K562 (cell line): Measurements from ENCODE around the gene SERPINB3. TPM values are rescaled to one million over a fixed set of nuclear protein-coding genes. Genes with fewer than 3 reads are reported as not detected.

Experiments used
- CEBPB ChIP-seq: fragments of 450-650 bp; IDR thresholded peaks from 2 replicates; pipeline ENCODE4 v1.6.1; 2016; ENCODE audit warnings: missing genetic modification characterization, missing compliant biosample characterization
- POLR2AphosphoS5 ChIP-seq: IDR thresholded peaks from 2 replicates; pipeline ENCODE4 v1.6.1; 2011; ENCODE audit warnings: mild to moderate bottlenecking, low read depth, low read length, moderate library complexity; ENCODE audit not compliant: control insufficient read depth, insufficient read depth
- POLR2H ChIP-seq: IDR thresholded peaks from 2 replicates; pipeline ENCODE4 v1.6.1; 2016; ENCODE audit warnings: missing genetic modification characterization, low read depth, mild to moderate bottlenecking, control low read depth, missing compliant biosample characterization, moderate library complexity
- ZFP1 ChIP-seq: fragments of 450-650 bp; formaldehyde crosslinking; IDR thresholded peaks from 2 replicates; pipeline ENCODE4 v1.4.0; 2020; ENCODE audit warnings: mild to moderate bottlenecking, mixed read lengths
- ZKSCAN1 ChIP-seq: fragments of 150-350 bp; IDR thresholded peaks from 2 replicates; pipeline ENCODE4 v1.6.1; 2016; ENCODE audit warnings: low read depth, low read length
- ZNF124 ChIP-seq: sonication (generic); formaldehyde crosslinking; IDR thresholded peaks from 2 replicates; pipeline ENCODE4 v1.8.1; 2022; ENCODE audit warnings: missing genetic modification reagents
- polyA plus RNA-seq, 8 experiments: library from polyadenylated mRNA; depleted of rRNA in 4 of 8; stranded (reverse) in 5 of 8; unstranded in 3 of 8; fragments of >200 nt; fragmentation: Nextera tagmentation in 2 of 8; fragmentation: Illumina TruSeq in 1 of 8; extraction: Ambion mirVana in 2 of 8; extraction: Trizol in 1 of 8; gene quantifications; 2 replicates each; pipeline versions ENCODE4 v1.2.1 to v1.2.3, GENCODE V29; 2011 to 2014; ENCODE audit warnings: inconsistent platforms in 1 of 8, missing spikeins in 1 of 8
- total RNA-seq, 7 experiments: library from RNA; depleted of rRNA in 6 of 7; stranded (reverse); fragments of >200 nt in 6 of 7; fragmentation: Illumina TruSeq in 2 of 7; extraction: Trizol in 2 of 7; gene quantifications; 2 replicates each; pipeline versions ENCODE4 v1.2.1 to v1.2.3, GENCODE V29; 2011 to 2021; ENCODE audit warnings: low replicate concordance in 1 of 7
- TF ChIP-seq, protein P1 (sequence below): fragments of 200-600 bp; sonication (generic); IDR thresholded peaks from one replicate; pipeline ENCODE4 v1.6.1; 2012; ENCODE audit warnings: mild to moderate bottlenecking, low read depth, low read length, inconsistent platforms

The SERPINB3 gene
- total and polyA plus RNA-seq, 9 of the 15 experiments (the other 6 are each of a cell fraction or from before 2014, with no cell fraction given): not detected

DNA sequence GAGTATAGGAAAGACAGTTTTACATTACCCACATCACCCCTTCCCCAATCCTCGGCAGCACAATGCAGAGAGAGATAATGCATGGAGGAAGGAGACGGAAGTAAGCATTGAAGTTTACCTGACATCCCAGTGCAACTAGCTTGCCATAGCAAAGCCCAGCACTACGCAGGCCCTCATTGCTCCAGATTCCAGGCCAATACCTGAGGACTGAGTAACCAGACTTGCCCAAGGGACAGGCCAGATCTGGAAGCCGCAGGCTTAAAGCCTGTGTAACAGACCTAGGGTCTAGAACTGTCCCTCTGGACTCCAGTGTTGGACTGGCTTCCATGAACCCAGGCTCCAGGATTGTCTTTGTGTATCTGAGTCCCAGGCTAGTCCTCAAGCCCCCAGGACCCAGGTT is 35.3 kb downstream of the SERPINB3 start (continued):
- TF ChIP-seq, protein P1, sequence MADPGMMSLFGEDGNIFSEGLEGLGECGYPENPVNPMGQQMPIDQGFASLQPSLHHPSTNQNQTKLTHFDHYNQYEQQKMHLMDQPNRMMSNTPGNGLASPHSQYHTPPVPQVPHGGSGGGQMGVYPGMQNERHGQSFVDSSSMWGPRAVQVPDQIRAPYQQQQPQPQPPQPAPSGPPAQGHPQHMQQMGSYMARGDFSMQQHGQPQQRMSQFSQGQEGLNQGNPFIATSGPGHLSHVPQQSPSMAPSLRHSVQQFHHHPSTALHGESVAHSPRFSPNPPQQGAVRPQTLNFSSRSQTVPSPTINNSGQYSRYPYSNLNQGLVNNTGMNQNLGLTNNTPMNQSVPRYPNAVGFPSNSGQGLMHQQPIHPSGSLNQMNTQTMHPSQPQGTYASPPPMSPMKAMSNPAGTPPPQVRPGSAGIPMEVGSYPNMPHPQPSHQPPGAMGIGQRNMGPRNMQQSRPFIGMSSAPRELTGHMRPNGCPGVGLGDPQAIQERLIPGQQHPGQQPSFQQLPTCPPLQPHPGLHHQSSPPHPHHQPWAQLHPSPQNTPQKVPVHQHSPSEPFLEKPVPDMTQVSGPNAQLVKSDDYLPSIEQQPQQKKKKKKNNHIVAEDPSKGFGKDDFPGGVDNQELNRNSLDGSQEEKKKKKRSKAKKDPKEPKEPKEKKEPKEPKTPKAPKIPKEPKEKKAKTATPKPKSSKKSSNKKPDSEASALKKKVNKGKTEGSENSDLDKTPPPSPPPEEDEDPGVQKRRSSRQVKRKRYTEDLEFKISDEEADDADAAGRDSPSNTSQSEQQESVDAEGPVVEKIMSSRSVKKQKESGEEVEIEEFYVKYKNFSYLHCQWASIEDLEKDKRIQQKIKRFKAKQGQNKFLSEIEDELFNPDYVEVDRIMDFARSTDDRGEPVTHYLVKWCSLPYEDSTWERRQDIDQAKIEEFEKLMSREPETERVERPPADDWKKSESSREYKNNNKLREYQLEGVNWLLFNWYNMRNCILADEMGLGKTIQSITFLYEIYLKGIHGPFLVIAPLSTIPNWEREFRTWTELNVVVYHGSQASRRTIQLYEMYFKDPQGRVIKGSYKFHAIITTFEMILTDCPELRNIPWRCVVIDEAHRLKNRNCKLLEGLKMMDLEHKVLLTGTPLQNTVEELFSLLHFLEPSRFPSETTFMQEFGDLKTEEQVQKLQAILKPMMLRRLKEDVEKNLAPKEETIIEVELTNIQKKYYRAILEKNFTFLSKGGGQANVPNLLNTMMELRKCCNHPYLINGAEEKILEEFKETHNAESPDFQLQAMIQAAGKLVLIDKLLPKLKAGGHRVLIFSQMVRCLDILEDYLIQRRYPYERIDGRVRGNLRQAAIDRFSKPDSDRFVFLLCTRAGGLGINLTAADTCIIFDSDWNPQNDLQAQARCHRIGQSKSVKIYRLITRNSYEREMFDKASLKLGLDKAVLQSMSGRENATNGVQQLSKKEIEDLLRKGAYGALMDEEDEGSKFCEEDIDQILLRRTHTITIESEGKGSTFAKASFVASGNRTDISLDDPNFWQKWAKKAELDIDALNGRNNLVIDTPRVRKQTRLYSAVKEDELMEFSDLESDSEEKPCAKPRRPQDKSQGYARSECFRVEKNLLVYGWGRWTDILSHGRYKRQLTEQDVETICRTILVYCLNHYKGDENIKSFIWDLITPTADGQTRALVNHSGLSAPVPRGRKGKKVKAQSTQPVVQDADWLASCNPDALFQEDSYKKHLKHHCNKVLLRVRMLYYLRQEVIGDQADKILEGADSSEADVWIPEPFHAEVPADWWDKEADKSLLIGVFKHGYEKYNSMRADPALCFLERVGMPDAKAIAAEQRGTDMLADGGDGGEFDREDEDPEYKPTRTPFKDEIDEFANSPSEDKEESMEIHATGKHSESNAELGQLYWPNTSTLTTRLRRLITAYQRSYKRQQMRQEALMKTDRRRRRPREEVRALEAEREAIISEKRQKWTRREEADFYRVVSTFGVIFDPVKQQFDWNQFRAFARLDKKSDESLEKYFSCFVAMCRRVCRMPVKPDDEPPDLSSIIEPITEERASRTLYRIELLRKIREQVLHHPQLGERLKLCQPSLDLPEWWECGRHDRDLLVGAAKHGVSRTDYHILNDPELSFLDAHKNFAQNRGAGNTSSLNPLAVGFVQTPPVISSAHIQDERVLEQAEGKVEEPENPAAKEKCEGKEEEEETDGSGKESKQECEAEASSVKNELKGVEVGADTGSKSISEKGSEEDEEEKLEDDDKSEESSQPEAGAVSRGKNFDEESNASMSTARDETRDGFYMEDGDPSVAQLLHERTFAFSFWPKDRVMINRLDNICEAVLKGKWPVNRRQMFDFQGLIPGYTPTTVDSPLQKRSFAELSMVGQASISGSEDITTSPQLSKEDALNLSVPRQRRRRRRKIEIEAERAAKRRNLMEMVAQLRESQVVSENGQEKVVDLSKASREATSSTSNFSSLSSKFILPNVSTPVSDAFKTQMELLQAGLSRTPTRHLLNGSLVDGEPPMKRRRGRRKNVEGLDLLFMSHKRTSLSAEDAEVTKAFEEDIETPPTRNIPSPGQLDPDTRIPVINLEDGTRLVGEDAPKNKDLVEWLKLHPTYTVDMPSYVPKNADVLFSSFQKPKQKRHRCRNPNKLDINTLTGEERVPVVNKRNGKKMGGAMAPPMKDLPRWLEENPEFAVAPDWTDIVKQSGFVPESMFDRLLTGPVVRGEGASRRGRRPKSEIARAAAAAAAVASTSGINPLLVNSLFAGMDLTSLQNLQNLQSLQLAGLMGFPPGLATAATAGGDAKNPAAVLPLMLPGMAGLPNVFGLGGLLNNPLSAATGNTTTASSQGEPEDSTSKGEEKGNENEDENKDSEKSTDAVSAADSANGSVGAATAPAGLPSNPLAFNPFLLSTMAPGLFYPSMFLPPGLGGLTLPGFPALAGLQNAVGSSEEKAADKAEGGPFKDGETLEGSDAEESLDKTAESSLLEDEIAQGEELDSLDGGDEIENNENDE: no peak
- TF ChIP-seq POLR2H (tag) (no peak), ZNF124 (CRISPR knock-in tag) (no peak), ZFP1 (CRISPR knock-in tag) (no peak), POLR2AphosphoS5 (no peak), CEBPB (no peak), ZKSCAN1 (no peak)
- TF ChIP-seq, all 486 proteins: peak for 0
